ENCODE measurements around the gene CLASP2.

The CLASP2 gene

GRCh38 chr3:33642806-33643205 is 75.2 kb downstream of the CLASP2 start:
- no peak for DNase-seq
- no peaks in the 10 kb centered on the region for H3K4me1 ChIP-seq
- intact Hi-C loops (cut with DNase I; ENCODE audit: low total_unique reads), result no loop called here
- H3K4me3 ChIP-seq, result no peak overlapping the region
- H3K27ac ChIP-seq, result no peak overlapping the region
- no peaks in the 10 kb centered on the region for H3K9me3 ChIP-seq
- TF ChIP-seq, protein P1, sequence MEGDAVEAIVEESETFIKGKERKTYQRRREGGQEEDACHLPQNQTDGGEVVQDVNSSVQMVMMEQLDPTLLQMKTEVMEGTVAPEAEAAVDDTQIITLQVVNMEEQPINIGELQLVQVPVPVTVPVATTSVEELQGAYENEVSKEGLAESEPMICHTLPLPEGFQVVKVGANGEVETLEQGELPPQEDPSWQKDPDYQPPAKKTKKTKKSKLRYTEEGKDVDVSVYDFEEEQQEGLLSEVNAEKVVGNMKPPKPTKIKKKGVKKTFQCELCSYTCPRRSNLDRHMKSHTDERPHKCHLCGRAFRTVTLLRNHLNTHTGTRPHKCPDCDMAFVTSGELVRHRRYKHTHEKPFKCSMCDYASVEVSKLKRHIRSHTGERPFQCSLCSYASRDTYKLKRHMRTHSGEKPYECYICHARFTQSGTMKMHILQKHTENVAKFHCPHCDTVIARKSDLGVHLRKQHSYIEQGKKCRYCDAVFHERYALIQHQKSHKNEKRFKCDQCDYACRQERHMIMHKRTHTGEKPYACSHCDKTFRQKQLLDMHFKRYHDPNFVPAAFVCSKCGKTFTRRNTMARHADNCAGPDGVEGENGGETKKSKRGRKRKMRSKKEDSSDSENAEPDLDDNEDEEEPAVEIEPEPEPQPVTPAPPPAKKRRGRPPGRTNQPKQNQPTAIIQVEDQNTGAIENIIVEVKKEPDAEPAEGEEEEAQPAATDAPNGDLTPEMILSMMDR (IDR thresholded peaks at IDR 0.05), result no peak
- no peaks in the 10 kb centered on the region for H3K27me3 ChIP-seq
- peaks cover 0 to 12% (median 5%) of the 10 kb centered on the region in 3 donors for H3K36me3 ChIP-seq

DNA sequence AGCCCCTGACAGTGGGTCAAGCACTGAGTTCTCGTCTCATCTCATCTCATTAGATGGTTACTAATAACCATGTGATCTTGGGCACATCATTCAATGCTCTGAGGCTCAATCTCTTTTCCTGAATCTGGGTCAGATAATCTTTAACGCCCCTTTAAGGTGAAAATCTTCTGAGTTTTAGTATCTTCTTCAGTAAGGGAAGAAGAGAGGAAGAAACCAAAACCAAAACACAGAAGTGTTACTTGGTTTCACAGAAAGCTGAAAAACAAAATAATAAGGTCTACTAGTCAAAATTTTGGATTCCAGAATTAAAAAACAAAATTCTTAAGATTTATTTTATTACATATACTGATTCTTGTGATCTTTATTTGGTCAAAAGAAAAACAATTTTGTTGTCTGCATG is 78.2 kb downstream of the CLASP2 start:
- peaks cover 0 to 5% (median 0%) of the 10 kb centered on the region in 4 donors for H3K4me1 ChIP-seq
- no peak for DNase-seq
- H3K9me3 ChIP-seq, result no peaks in the 10 kb centered on the region
- TF ChIP-seq, protein P1 (IDR thresholded peaks at IDR 0.05), result no peak
- no peak overlapping the region for H3K27ac ChIP-seq
- H3K36me3 ChIP-seq, result peaks cover 0 to 10% (median 5%) of the 10 kb centered on the region in 3 donors
- no peak overlapping the region for H3K4me3 ChIP-seq
- no peaks in the 10 kb centered on the region for H3K27me3 ChIP-seq
- intact Hi-C loops (cut with DNase I; ENCODE audit: low total_unique reads), result loop anchor here (5.0 kb wide), 1 partner anchor 147 kb away; no protein-coding TSS in a partner anchor

DNA sequence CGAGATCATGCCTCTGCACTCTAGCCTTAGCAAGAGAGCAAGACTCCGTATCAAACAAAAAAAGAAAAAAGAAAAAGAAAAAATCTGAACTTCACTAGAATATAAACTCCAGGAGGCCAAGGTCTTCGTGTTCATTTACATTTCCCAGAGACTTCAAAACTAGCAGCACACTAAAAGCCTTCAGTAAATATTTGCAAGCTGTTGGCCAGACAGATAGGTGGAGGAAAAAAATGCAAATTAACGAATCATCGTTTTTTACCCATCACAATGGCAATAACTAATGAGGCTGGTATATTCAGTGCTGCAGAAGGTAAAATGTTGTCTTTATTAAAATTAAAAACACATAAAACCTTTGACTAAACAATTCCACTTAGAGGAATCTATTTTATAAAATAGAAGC is 80.6 kb downstream of the CLASP2 start:
- no peak overlapping the region for H3K27ac ChIP-seq
- H3K9me3 ChIP-seq, result no peaks in the 10 kb centered on the region
- intact Hi-C loops (cut with DNase I; ENCODE audit: low total_unique reads), result loop anchor here (5.0 kb wide), 1 partner anchor 150 kb away; no protein-coding TSS in a partner anchor
- H3K4me1 ChIP-seq, result peaks cover 0 to 5% (median 0%) of the 10 kb centered on the region in 4 donors
- TF ChIP-seq, protein P1 (IDR thresholded peaks at IDR 0.05), result no peak
- H3K27me3 ChIP-seq, result no peaks in the 10 kb centered on the region
- DNase-seq, result no peak
- H3K36me3 ChIP-seq, result peaks cover 0 to 11% (median 5%) of the 10 kb centered on the region in 3 donors
- H3K4me3 ChIP-seq, result no peak overlapping the region

- H3K9me3 ChIP-seq, result no peaks in the 10 kb centered on the region
- no peak for DNase-seq
- peaks cover 0 to 11% (median 5%) of the 10 kb centered on the region in 3 donors for H3K36me3 ChIP-seq
- H3K27me3 ChIP-seq, result no peaks in the 10 kb centered on the region
- H3K4me3 ChIP-seq, result no peak overlapping the region
- no peak overlapping the region for H3K27ac ChIP-seq
- H3K4me1 ChIP-seq, result peaks cover 0 to 5% (median 0%) of the 10 kb centered on the region in 4 donors
- TF ChIP-seq, protein P1 (IDR thresholded peaks at IDR 0.05), result peak; percentile 67 to 71
- intact Hi-C loops (cut with DNase I; ENCODE audit: low total_unique reads), result loop anchor here (5.0 kb wide), 1 partner anchor 151 kb away; no protein-coding TSS in a partner anchor
Observed at GRCh38 chr3:33636125-33636850, 81.8 kb downstream of the CLASP2 start.

DNA sequence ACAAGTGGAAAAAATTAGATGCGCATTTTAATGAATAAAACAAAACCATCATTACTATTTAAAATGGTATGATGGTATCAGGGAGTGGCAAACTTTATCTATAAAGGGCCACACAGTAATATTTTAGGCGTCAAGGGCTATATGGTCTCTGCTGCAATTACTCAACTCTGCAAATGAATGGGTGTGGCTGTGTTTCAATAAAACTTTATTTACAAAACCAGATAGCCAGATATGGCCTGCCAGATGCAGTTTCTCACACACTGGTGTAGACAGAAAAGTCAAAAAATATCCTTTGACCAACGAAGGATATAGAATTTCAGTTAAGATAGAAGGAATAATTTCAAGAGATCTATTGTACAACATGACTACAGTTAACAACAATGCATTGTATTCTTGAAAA is 83.8 kb downstream of the CLASP2 start:
- Histone ChIP-seq H3K9me3 (no peaks in the 10 kb centered on the region), H3K4me1 (peaks cover 0 to 5% (median 0%) of the 10 kb centered on the region in 4 donors), H3K36me3 (peaks cover 0 to 21% (median 4%) of the 10 kb centered on the region in 3 donors), H3K27me3 (no peaks in the 10 kb centered on the region), H3K27ac (no peak overlapping the region), H3K4me3 (no peak overlapping the region)
- intact Hi-C loops (cut with DNase I; ENCODE audit: low total_unique reads), result no loop called here
- TF ChIP-seq, protein P1 (IDR thresholded peaks at IDR 0.05), result no peak
- DNase-seq, result no peak

Measured in tibial artery (tissue), 4 donors.